Measurements from ENCODE around the gene MSRB3.

The MSRB3 gene

DNA sequence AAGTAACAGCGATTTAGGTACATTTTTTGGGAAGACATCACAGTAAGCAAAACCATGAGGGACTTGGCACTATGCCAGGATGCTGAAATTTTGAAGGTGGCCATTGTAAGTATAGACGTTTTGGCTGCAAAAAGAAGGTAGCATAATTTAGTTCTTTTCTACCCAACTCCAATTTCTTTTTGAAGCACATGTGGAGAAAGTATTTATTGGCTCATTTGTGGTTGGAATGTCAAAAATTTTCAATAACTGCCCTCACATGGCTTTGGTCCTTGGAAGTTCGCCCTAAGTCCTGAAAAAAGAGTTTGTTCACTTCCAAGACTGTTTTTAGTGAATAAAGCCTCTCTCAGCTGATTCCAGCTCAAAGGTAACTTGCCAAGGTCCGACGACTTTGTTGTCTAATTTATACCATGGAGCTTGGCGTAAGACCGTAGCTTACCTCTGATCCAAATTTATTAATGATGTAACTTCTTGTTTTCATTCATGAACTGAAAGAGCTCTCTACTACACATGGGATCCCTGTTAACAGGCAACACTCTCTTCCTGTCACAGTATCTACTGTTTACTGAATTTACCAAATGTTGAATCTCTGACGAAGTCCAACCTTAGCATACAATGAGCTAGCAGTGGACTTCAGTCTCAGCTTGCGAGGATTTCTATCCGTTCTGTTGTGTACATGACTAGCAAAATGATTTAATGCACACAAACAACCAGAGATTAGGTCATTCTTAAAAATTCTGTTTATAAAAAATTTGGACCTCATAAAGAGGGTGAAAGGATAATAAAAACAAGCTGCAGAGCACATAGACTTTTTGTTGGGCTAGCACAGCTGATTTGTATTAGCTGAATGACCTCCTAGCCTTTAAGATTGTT lies 49.0 kb downstream of the MSRB3 start:
- DNase-seq: no peak

DNA sequence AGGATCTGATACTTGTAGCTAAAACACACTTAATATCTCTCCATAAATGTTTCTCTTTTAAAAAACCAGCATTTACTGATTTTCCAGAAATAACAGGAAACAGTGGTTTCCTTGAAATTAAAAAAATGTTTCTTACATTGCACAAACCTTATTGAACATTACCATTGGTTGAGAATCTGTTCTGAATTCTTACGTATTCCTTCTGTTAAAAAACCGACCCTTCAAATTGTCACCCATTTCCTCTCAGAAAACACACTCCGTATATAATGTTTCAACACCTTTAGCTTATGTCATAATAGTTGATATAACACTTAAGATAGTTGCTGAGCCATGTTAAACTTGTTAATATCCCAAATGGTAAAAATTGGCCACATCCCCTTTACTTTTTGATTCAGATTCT lies 51.2 kb downstream of the MSRB3 start:
- DNase-seq: no peak

DNA sequence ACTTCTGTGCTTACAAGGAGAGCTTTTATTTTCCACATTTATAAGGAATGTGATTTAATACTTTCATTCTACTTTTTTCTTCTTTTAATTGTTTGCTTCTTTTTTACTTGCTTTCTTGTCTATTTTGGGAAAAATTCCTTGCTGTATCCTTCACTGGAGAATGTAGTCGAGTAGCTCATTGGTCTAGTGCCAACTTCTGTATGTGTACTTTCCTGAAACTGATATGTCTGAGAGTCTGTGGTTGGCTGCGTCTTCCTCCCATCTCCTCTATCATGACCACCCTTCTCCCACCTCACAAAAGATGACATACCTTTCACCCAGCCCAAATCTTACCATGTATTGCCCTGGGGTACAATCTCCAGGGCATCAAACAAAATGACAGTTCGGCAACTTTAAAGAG lies 51.8 kb downstream of the MSRB3 start:
- DNase-seq: no peak

DNA sequence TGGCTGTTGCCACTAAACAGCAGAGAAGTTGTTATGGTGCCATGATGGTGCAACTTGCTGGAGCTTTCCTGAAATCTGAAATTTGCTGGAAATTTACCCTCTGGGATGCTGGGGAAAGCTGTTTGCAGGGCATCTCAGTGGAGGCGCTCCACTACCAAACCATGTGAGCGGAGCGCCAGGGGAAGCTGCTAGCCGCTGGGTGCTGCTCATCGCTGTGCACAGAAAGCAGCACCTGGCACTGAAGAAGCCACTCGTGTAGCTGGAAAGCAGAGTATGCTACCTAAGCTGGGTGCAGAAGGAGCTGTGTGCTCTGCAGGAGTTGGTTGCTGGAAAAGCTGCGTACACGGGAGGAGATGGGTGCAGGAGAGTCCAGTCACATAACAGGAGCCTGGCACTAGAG lies 53.0 kb downstream of the MSRB3 start:
- no peak for DNase-seq

DNA sequence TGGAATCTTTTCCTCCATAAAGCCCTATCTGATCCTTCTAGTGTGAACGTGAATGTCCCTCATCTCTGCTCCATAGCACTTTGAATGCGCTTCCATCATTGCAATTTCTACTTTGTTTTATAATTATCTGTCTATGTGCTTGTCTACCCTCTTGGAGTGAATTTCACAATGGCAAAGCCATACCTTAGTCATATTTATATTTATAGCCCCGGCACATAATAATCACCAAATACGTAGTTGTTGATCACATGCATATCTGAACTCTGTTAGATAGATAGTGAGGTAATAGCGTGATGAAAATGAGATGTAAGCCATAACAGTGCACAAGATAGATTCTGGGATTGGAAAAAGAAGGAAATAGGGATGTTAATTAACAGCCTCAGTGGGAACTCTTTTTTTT lies 55.2 kb downstream of the MSRB3 start:
- no peak for DNase-seq

DNA sequence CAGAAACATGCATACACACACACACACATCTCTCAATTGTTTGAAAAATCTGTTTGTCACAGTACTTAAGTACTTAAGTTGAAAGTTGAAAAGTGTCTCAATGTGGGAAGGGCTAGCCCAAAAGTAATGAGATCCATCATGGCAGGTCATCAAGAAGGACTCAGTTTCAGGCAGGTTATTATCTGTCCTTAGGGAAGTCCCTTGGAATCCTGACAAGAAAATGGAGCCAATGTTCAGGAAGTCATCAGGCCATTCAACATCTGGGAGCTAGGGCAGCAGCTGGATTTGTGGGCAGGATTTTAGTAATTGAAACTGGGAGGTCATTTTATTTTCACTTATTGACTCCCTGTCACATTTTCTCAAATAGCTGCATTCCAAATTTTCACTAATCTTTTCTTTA lies 56.0 kb downstream of the MSRB3 start:
- DNase-seq: no peak

DNA sequence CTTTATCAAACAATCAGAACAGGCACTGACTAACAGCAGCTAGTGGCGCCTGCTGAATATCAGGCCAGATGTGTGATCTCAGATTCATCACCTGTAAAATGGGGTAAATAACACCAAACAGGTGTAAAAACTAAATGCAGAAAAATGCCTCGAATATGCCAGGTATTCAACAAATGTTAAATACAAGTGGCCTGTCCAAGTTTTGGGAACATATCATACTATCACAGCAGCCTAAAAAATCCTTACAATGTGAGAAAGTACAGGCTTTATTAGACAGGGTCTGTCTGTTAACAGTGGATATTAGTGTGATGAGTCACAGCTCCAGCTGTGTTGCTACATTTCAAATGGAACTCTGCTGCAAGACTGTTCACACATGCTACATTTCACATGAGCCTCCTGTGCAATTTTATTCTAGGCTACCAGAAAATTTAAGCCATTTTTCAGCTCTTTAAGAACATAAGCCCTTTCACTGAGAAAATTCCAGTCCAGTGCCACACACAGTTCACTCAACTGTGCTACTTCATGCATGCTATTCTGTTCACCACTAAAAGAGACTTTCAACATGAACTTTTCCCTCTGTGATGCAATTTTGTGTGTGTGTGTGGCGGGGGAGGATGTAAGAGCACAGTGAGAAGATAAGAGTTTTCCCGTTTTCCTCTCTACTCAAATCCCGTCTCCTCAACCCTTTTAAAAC lies 56.7 kb downstream of the MSRB3 start:
- DNase-seq: no peak

DNA sequence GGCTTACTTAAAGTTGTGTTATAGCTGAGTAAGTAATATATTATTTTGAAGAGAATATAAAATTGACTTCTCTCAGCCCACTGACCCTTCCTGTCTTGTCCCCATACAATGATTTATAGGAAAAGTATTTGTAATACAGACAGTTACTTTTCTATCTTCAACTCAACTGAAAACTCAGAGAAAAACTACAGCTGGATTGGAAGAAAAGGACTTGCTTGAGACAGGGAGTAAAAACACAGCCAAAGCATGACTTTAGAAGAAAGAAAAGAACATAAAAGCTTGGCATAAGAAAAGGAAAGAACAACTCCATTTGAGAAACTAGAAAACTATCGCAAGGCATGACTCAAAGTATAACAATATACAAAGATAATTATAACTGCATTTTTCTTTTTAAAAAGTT lies 57.5 kb downstream of the MSRB3 start:
- DNase-seq: no peak

DNA sequence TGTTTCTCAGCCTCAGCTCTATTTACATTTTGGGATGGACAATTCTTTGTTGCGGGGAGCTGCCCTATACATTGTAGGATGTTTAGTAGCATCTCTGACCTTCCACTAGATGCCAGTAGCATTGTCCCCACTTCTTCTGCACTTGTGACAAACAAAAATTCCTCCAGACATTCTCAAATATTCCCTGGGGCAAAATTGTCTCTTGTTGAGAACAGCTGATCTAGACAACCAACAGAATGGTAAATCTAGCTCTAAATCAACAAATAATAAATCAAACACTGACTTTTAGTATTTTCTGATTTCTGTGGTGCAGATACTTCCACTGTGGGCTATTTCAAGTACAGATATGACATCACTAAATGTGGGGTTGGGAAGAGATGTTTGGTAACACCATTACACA lies 60.7 kb downstream of the MSRB3 start:
- DNase-seq: no peak

DNA sequence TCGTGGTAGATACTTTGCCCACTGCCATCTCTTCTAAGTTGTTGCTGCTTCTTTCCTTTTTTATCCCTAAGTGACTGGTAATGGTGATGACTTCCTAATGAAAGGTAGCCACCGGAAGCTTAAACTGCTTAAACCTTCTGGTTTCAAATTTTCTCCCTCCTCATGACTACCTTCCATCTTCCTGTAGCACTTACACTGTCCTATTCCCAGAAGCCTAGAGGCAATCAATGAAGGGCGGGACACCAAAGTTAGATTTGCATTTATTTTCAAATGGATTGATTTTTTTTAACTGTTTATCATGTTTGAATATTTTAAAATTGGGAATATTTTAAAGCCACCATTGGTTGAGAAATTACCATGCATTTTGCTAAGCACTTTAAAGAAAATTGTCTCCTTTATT lies 64.7 kb downstream of the MSRB3 start:
- no peak for DNase-seq

DNA sequence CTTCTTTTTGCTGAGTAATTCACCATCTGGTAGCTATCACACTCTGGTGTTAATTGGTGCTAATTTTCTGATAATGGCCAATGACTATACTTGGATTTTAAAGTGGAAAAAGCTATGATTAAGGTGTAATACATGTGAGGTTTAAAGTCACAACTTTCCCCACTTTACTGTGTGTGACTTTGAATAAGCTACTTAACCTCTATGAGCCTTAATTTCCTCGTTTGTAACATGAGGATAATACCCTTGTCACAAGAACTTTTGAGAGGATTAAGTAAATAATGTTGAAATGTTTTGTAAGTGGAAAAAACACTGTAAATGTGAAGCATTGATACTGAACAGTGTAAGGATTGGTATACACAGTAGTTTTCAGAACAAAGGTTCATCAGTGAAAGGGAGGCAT lies 65.3 kb downstream of the MSRB3 start:
- no peak for DNase-seq

DNA sequence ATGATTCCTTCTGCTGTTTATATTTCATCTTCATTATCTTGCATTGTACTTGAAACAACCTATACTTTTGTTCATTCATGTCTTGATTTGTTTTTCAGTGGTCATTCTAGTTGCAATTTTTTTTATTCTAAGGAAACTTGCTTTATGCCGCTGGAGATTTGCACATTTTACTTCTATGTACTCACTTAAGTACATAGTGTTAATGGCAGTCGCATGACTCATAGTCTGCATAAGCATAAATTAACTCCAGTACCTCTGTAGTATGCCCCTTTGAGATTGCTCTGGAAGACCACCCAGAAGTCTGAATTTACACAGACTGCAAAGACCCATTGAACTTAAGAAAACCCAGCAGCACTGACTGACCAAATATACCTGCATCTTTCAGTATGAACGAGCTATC lies 77.0 kb downstream of the MSRB3 start:
- no peak for DNase-seq

DNA sequence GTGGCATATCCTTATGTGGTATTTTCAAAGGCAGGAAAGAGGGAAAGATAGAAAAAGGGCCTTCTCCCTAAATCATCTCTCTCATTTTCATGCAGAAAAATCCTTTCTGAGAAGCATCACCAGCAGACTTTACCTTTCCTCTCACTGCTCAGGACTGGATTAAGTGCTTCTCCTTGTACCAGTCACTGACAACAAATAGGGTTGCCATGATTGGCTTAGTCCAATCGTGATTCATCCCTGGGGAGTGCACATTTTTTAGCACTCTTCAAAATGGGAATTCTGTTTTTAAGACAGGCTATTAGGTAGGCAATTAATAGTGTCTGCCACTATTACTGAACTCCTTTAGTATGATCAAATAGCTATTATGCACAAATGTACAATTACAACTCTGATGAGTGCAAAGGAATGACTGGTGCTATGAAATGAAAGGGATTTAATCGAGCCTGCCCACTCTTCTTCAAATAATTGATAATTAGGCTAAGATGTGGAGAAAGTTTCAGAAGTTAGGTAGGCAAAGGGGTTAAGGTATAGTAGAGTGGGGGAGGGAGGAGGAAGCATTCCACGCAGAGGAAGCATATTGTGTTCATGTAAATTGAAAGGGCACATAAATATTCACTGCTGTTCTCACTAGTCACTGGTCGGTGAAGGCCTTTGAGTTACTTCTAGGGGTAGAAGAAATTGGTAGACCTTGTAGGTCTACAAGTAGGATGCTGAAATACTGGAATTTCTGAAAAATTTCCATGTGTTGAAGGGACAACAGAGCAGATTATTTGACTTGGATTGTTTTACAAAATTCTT lies 84.0 kb downstream of the MSRB3 start:
- DNase-seq: no peak

DNA sequence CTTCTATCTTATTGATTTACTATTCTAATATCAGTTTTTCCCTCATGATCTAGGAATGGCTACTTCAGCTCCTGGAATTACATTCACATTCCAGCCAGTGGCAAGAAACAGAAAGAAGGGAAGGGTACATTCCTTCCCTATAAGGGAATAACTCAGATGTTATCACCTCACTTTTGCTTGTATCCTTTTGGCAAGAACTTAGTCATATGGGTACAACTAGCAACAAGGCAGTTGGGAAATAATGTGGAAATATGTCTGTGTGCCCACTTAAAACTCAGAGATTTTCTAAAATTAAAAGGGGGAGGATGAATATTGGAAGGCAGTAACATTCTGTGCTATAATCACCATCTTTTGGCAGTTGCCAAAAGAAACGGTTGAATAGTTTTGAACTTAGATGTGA lies 85.6 kb downstream of the MSRB3 start:
- DNase-seq: no peak

DNA sequence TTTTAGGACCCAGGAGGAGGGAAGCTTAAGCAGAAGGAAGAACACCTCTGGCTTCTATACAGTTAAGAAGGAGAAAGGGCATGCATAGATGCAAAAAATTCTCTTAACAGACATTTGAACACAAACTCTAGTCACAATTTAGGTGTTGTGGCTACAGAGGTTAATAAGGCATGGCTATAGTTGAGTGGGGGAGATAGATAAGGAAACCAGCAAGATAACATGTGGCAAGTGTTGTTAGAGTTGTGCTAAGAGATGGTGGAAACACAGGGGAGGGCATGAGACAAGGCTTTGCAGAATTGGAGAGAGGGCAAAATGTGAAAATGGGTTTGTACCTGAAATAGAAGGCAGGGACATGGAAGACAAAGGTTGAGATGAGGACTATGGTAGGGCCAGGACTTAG lies 88.9 kb downstream of the MSRB3 start:
- DNase-seq: no peak

DNA sequence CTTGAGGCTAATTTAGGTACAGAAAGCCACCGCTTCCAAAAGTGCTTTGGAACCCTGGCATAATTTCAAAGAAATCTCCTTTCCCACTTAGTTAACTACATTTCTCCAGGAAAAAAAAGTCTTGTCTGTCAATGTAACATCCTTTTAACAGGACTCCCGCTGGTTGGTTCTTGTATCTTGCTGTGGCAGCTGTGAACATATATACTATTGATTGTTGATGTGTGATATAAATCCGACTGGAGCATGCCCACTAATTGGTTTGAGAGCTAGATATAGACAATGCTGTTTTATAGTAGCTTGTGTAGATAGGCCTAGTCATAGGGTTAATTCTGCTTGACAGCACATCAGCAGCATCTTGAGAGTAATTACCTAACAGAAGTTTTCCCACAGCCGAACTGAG lies 89.6 kb downstream of the MSRB3 start:
- no peak for DNase-seq

DNA sequence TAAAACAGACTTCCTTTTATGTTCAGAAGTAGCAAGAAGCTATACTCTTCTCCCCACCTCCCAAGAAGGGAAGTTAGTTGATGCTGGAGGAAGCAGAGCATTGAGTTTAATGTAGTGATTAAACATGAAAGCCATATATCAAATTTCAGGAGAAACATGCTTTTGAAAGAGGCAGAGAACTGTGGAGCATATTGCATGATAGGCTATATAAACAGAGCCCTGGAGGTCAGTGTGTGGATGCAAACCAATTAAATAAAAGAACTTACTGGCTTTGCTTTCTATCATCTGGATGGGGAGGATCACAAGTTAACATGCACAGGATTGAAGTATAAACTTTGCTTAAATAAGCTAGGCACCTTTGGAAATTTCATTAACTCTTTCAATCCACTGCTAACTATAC lies 94.1 kb downstream of the MSRB3 start:
- DNase-seq: no peak

DNA sequence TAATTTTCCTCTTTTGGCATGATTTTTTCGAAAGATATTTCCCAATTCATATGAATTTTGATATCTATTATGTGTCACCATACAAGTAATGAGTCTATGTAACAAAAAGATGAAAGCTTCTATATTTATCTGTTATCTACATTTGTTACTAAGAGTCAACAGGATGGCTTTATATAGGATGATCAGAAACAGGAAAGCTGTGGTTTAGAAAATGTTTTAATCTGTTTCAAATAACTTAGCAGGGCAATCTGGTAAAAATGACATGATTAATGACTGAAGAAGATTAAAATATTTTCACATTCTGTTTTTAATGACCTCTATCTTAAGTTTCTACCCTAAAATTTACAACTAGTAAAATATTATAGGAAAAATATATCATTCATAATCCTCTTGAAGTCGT lies 105.8 kb downstream of the MSRB3 start:
- no peak for DNase-seq

DNA sequence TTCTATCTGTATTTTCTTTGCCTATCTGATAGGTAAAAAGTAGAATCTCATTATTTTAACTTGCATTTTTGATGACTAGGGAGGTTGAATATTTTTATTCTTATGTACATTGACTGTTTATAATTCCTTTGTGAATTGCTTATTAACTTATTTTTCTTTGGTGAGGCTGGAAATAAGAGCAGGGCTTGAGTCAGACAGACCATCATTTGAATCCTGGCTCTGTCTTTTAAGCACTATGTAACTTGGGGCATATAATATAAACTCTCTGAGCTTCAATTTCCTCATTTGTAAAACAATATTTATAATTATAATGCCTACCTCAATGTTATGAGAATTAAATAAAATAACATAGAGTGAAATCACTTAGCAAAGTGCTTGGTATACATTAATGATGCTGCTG lies 108.9 kb downstream of the MSRB3 start:
- no peak for DNase-seq

DNA sequence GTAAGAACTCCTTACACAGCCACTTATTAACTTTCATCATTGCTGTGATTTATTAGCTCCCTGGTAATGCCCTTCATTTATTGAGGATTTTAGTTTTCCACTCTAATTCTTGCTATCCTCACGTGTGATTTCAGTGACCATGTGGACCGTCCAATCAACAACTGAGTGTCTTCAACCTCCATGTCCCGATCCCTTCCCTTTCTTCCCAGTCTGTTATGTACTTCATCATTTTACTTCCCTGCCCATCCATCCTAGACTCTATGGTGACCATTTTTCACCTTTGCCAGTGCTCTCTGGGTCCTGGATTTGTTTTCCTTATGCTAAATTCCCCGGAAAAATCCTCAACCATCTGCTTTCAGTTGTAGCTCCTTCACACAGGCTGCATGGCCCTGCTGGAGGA lies 111.0 kb downstream of the MSRB3 start:
- no peak for DNase-seq

DNA sequence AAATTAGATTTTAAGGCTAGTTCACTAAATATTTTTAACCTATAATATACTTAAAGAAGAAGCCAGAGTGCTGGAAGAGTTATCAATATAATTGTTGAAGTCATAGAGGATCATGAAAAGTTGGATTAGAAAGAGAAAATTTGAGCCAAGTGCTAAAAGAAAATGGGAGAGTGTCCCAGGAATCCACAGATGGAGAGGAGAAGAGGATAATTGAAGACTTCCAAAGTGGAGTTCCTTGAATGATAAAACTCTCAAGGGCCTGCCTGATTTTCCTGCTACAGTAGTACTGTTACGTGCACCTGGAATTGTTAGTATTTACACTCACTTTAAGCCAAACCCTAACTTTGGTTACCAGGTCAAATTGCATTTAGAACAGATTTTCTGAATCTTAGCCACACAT lies 113.2 kb downstream of the MSRB3 start:
- DNase-seq: no peak

DNA sequence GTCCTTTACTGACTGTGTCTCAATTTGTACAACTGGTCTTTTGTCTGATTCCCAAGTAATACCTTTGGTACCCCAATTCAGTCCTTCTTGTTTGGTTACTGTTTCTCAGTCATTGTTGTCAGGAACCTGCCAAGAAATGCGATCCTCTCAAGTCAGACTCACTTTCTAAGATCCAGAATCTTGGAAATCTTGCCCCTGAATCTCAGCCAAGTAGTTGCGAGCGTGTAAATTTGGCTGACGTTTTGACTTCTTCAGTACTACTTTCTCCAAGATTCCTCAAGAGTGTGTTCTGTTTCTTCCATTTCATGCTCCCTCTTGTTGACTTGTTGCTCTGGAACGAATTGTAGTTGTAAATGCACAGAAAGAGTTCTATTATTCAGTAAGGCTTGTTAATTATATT lies 114.0 kb downstream of the MSRB3 start:
- DNase-seq: no peak

DNA sequence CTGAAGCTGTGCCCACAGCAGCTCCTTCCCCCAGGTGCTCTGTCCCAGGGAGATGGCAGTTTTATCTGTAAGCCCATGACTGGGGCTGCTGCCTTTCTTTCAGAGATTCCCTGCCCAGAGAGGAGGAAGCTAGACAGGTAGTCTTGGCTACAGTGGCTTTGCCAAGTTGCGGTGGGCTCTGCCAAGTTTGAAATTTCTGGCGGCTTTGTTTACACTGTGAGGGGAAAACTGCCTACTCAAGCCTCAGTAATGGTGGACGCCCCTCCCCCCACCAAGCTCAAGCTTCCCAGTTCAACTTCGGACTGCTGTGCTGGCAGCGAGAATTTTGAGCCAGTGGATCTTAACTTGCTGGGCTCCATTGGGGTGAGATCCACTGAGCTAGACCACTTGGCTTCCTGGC lies 124.7 kb downstream of the MSRB3 start:
- DNase-seq: no peak

Data from T-helper 1 cell (primary cell).